DOHH2 (cell line): ENCODE results near the gene MARCHF9.

Experiments used
- H3F3A ChIP-seq: fragments of 200-600 bp; sonication (generic), shearing (Covaris generic); 2 replicates; pipeline ENCODE4 v1.6.0; 2016; ENCODE audit warnings: antibody characterized with exemption, mild to moderate bottlenecking; ENCODE audit not compliant: control insufficient read depth, insufficient read depth
- H3K27ac ChIP-seq: fragments of 200-600 bp; sonication (generic); 2 replicates; pipeline ENCODE4 v1.5.1; 2014; ENCODE audit warnings: low read depth, mild to moderate bottlenecking, low read length, moderate library complexity
- H3K27me3 ChIP-seq: fragments of 200-600 bp; sonication (generic); 2 replicates; pipeline ENCODE4 v1.6.1; 2014; ENCODE audit warnings: mild to moderate bottlenecking, low read length, mixed read lengths; ENCODE audit not compliant: control insufficient read depth
- H3K36me3 ChIP-seq: fragments of 200-600 bp; sonication (generic); 2 replicates; pipeline ENCODE4 v1.6.1; 2014; ENCODE audit warnings: mild to moderate bottlenecking, low read length, moderate library complexity, mixed read lengths; ENCODE audit not compliant: control insufficient read depth
- H3K4me1 ChIP-seq: fragments of 200-600 bp; sonication (generic); 2 replicates; pipeline ENCODE4 v1.6.1; 2014; ENCODE audit warnings: mild to moderate bottlenecking, low read length, mixed read lengths; ENCODE audit not compliant: control insufficient read depth
- H3K4me2 ChIP-seq: fragments of 200-600 bp; sonication (generic); 2 replicates; pipeline ENCODE4 v1.6.0; 2014; ENCODE audit warnings: mild to moderate bottlenecking, low read length, moderate library complexity
- H3K4me3 ChIP-seq: fragments of 200-600 bp; sonication (generic); 2 replicates; pipeline ENCODE4 v1.5.1; 2014; ENCODE audit warnings: mild to moderate bottlenecking, low read length, mixed read lengths
- H3K79me2 ChIP-seq: fragments of 200-600 bp; sonication (generic); 2 replicates; pipeline ENCODE4 v1.6.1; 2014; ENCODE audit warnings: mild to moderate bottlenecking, low read length, mixed read lengths; ENCODE audit not compliant: control insufficient read depth
- H3K9me2 ChIP-seq: fragments of 200-600 bp; sonication (generic); replicated peaks from 2 replicates; pipeline ENCODE4 v1.6.1; 2014; ENCODE audit warnings: mild to moderate bottlenecking, low read length, mixed read lengths; ENCODE audit not compliant: control insufficient read depth
- H3K9me3 ChIP-seq: fragments of 200-600 bp; sonication (generic); 2 replicates; pipeline ENCODE4 v1.6.1; 2014; ENCODE audit warnings: antibody characterized with exemption, low read length, mixed read lengths; ENCODE audit not compliant: control insufficient read depth, insufficient read depth
- H4K20me1 ChIP-seq: fragments of 200-600 bp; sonication (generic); 2 replicates; pipeline ENCODE4 v1.6.0; 2014; ENCODE audit warnings: low read depth, mild to moderate bottlenecking, antibody characterized with exemption, low read length, moderate library complexity; ENCODE audit not compliant: control insufficient read depth, insufficient read depth
- EZH2phosphoT487 ChIP-seq: fragments of 200-600 bp; sonication (generic); IDR thresholded peaks from 2 replicates; pipeline ENCODE4 v1.6.1; 2017; ENCODE audit warnings: borderline replicate concordance, mild to moderate bottlenecking, antibody characterized with exemption, low read length, moderate library complexity, mixed read lengths
- TF ChIP-seq, protein P1 (sequence below): fragments of 200-600 bp; sonication (generic); IDR thresholded peaks from one replicate; pipeline ENCODE4 v1.5.1; 2014; ENCODE audit warnings: antibody characterized with exemption, mild to moderate bottlenecking, low read depth, low read length; ENCODE audit not compliant: poor library complexity, severe bottlenecking

Gene MARCHF9

GRCh38 chr12:57777367-57777766 lies 22.5 kb downstream of the MARCHF9 start:
- Histone ChIP-seq H3K4me1 (peaks cover 19% of the 10 kb centered on the region), H3F3A (no peaks in the 10 kb centered on the region), H3K9me3 (no peaks in the 10 kb centered on the region), H4K20me1 (no peaks in the 10 kb centered on the region), H3K36me3 (no peaks in the 10 kb centered on the region), H3K4me2 (no peak overlapping the region), H3K27me3 (no peaks in the 10 kb centered on the region), H3K27ac (no peak overlapping the region), H3K79me2 (no peaks in the 10 kb centered on the region), H3K4me3 (no peak overlapping the region), H3K9me2 (no peaks in the 10 kb centered on the region)
- TF ChIP-seq, protein P1, sequence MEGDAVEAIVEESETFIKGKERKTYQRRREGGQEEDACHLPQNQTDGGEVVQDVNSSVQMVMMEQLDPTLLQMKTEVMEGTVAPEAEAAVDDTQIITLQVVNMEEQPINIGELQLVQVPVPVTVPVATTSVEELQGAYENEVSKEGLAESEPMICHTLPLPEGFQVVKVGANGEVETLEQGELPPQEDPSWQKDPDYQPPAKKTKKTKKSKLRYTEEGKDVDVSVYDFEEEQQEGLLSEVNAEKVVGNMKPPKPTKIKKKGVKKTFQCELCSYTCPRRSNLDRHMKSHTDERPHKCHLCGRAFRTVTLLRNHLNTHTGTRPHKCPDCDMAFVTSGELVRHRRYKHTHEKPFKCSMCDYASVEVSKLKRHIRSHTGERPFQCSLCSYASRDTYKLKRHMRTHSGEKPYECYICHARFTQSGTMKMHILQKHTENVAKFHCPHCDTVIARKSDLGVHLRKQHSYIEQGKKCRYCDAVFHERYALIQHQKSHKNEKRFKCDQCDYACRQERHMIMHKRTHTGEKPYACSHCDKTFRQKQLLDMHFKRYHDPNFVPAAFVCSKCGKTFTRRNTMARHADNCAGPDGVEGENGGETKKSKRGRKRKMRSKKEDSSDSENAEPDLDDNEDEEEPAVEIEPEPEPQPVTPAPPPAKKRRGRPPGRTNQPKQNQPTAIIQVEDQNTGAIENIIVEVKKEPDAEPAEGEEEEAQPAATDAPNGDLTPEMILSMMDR = no peak
- TF ChIP-seq EZH2phosphoT487 = no peak

DNA sequence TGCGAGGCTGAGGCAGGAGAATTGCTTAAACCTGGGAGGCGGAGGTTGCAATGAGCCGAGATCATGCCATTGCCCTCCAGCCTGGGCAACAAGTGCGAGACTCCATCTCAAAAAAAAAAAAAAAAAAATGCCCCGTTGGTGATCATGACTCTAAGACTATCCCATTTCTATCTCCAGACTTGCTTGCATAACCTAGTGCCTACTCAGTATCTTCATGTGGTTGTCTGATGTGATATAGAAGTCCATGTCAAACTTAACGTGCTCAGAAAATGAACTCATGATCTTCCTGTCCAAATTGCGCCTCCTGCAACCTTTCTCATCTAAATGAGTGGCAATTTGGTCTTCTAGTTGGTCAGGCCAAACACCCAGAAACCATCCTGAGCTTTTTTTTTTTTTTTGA lies 23.0 kb downstream of the MARCHF9 start:
- Histone ChIP-seq H3K9me2 (no peaks in the 10 kb centered on the region), H3K4me3 (no peak overlapping the region), H3K79me2 (peaks cover 4% of the 10 kb centered on the region), H3K4me2 (no peak overlapping the region), H3K9me3 (no peaks in the 10 kb centered on the region), H3K27me3 (no peaks in the 10 kb centered on the region), H3F3A (no peaks in the 10 kb centered on the region), H3K27ac (no peak overlapping the region), H3K36me3 (peaks cover 2% of the 10 kb centered on the region; the same call in 1 of the 2 replicates), H4K20me1 (peaks cover under 1% of the 10 kb centered on the region; the same call in 1 of the 2 replicates), H3K4me1 (peaks cover 16% of the 10 kb centered on the region)
- TF ChIP-seq, protein P1 = no peak
- no peak for TF ChIP-seq EZH2phosphoT487

GRCh38 chr12:57779736-57780135 lies 24.8 kb downstream of the MARCHF9 start:
- no peaks in the 10 kb centered on the region for H3F3A ChIP-seq
- no peak overlapping the region for H3K4me3 ChIP-seq
- H3K9me3 ChIP-seq = no peaks in the 10 kb centered on the region
- H3K9me2 ChIP-seq = no peaks in the 10 kb centered on the region
- peaks cover 13% of the 10 kb centered on the region for H3K36me3 ChIP-seq
- peaks cover 22% of the 10 kb centered on the region for H3K79me2 ChIP-seq
- H3K4me1 ChIP-seq = peaks cover 21% of the 10 kb centered on the region
- H3K27ac ChIP-seq = no peak overlapping the region
- H3K4me2 ChIP-seq = no peak overlapping the region
- no peaks in the 10 kb centered on the region for H3K27me3 ChIP-seq
- TF ChIP-seq, protein P1 = no peak
- TF ChIP-seq EZH2phosphoT487 = no peak
- H4K20me1 ChIP-seq = peaks cover 4% of the 10 kb centered on the region; the same call in 1 of the 2 replicates
